ENCODE data around the gene ANKRD11. TPM values are rescaled to one million over a fixed set of nuclear protein-coding genes. Genes with fewer than 3 reads are reported as not detected.

ANKRD11 gene
- total RNA-seq, 1 donor from 2014 or later = 367 TPM

DNA sequence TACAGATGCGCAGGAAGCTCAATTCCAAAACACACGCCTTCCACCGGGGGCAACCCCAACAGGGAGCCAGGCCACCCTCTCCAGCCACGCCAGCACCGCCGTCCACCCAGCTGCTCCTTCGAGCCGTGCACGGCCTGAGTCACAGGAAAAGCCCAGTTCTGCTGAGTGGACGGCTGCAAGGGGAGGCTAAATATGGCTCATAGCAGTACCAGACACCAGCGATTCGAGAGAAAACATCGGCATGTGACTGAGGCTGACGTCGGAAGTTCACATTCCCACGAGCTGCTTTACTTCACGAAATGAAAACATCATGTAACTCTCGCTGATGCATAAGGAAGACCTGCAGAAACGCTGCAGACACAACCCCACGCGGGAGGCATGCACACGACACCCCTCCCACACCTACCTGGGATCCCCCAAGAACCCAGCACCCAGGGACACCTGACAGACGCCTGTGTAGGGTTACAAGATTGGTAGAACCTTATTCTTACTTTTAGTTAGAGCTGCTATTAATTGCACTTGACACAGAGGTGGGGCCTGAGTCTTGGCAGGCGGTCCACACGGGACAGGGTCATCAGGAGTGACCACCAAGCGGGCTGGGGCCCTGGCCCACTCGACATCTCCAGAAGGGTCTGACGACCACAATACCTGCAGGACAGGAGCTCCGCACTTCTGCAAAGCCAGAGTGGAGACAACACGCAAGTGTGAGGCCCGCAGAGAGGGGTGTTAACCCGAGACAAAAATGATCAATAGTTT lies 116.8 kb downstream of the ANKRD11 start:
- no peak for DNase-seq
- peaks cover 10% of the 10 kb centered on the region for H3K27me3 Mint-ChIP-seq (ENCODE audit: unreplicated experiment)
- TF ChIP-seq, protein P1, sequence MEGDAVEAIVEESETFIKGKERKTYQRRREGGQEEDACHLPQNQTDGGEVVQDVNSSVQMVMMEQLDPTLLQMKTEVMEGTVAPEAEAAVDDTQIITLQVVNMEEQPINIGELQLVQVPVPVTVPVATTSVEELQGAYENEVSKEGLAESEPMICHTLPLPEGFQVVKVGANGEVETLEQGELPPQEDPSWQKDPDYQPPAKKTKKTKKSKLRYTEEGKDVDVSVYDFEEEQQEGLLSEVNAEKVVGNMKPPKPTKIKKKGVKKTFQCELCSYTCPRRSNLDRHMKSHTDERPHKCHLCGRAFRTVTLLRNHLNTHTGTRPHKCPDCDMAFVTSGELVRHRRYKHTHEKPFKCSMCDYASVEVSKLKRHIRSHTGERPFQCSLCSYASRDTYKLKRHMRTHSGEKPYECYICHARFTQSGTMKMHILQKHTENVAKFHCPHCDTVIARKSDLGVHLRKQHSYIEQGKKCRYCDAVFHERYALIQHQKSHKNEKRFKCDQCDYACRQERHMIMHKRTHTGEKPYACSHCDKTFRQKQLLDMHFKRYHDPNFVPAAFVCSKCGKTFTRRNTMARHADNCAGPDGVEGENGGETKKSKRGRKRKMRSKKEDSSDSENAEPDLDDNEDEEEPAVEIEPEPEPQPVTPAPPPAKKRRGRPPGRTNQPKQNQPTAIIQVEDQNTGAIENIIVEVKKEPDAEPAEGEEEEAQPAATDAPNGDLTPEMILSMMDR (IDR thresholded peaks at IDR 0.05; ENCODE audit: partially characterized antibody, unreplicated experiment) = no peak
- peak overlapping the region; percentile 60 for H3K4me3 Mint-ChIP-seq (ENCODE audit: unreplicated experiment)
- peaks cover 68% of the 10 kb centered on the region for H3K4me1 Mint-ChIP-seq (ENCODE audit: low read depth, unreplicated experiment)
- H3K36me3 Mint-ChIP-seq (ENCODE audit: unreplicated experiment) = no peaks in the 10 kb centered on the region
- H3K9me3 Mint-ChIP-seq (ENCODE audit: unreplicated experiment) = peaks cover 12% of the 10 kb centered on the region
- H3K27ac Mint-ChIP-seq (ENCODE audit: unreplicated experiment) = peak overlapping the region; percentile 55

DNA sequence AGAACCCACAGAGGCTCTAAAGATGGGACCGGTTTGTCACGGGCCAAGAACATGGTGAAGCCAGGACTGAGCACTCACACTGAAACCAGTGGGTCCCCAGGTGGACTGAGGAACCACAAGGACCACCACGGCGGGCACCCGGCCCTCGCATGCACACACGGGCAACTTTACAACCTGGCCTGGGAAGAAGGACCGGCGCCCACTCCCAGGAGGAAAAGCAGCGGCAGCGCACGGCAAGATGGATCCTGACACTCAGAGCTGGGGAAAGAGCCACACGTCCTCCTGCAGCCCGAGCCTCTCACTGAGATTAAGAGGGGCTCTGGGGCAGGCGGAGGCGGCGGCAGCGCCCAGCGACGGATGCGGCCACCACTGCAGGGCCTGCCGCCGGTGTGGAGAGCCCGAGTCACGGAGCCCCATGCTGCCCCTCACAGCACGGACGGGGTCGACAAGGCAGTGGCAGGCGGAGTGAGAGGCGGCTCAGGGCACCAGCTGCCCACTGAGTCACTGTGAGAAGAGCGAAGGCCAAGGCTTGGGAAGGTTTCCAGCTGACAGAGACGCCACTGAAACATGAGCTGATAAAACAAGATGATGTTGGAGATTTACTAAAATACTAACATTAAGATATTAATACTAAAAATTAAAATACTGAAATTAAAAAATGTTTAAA lies 118.3 kb downstream of the ANKRD11 start:
- H3K27ac Mint-ChIP-seq (ENCODE audit: unreplicated experiment) = peak overlapping the region; percentile 8
- TF ChIP-seq, protein P1 (IDR thresholded peaks at IDR 0.05; ENCODE audit: partially characterized antibody, unreplicated experiment) = no peak
- no peak for DNase-seq
- H3K27me3 Mint-ChIP-seq (ENCODE audit: unreplicated experiment) = peaks cover 19% of the 10 kb centered on the region
- H3K4me1 Mint-ChIP-seq (ENCODE audit: low read depth, unreplicated experiment) = peaks cover 69% of the 10 kb centered on the region
- H3K9me3 Mint-ChIP-seq (ENCODE audit: unreplicated experiment) = peaks cover 17% of the 10 kb centered on the region
- peak overlapping the region; percentile 25 for H3K4me3 Mint-ChIP-seq (ENCODE audit: unreplicated experiment)
- no peaks in the 10 kb centered on the region for H3K36me3 Mint-ChIP-seq (ENCODE audit: unreplicated experiment)

DNA sequence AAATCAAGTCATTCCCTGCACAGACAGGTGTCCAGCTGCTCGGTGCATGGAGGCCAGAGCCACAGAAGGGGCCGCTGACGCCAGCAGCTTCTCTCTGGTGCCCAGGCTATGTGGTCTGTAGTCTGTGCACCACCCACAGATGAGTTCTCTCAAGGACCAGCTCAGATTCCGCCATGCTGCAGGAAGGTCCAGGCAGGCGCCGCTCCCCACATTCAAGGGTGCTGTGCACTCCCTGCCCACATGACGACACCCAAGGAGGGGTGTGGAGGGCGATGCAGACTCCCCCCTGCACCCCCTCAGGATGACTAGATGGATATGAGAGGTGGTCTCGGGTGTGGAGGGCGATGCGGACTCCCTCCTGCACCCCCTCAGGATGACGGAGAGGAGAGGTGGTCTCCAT lies 119.0 kb downstream of the ANKRD11 start:
- TF ChIP-seq, protein P1 (IDR thresholded peaks at IDR 0.05; ENCODE audit: partially characterized antibody, unreplicated experiment) = no peak
- H3K27me3 Mint-ChIP-seq (ENCODE audit: unreplicated experiment) = peaks cover 22% of the 10 kb centered on the region
- H3K36me3 Mint-ChIP-seq (ENCODE audit: unreplicated experiment) = no peaks in the 10 kb centered on the region
- H3K4me3 Mint-ChIP-seq (ENCODE audit: unreplicated experiment) = no peak overlapping the region
- peaks cover 70% of the 10 kb centered on the region for H3K4me1 Mint-ChIP-seq (ENCODE audit: low read depth, unreplicated experiment)
- peak overlapping the region; percentile 8 for H3K27ac Mint-ChIP-seq (ENCODE audit: unreplicated experiment)
- DNase-seq = no peak
- H3K9me3 Mint-ChIP-seq (ENCODE audit: unreplicated experiment) = peaks cover 20% of the 10 kb centered on the region

DNA sequence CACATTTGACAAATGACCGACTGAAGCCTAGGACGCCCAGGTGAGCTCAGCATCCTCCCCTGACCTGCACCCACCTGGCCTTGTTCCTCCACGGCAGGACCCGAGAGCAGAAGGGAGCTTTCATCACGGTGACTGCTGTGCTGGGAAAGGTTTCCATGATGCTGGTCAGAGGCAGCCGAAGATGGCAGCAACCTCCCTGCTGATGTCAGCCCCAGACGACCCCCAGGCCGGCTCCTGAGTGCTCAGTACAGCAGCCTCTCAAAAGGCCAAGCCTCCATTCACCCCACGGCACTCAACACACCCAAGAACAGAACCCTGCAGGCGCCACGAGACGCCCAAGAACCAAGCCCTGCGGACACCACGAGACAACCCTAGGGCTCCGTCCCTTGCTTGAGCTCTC lies 119.8 kb downstream of the ANKRD11 start:
- Mint-ChIP-seq H3K9me3 (ENCODE audit: unreplicated experiment) (peaks cover 22% of the 10 kb centered on the region), H3K4me3 (ENCODE audit: unreplicated experiment) (no peak overlapping the region), H3K27me3 (ENCODE audit: unreplicated experiment) (peaks cover 22% of the 10 kb centered on the region), H3K4me1 (ENCODE audit: low read depth, unreplicated experiment) (peaks cover 71% of the 10 kb centered on the region), H3K36me3 (ENCODE audit: unreplicated experiment) (no peaks in the 10 kb centered on the region), H3K27ac (ENCODE audit: unreplicated experiment) (peak overlapping the region; percentile 52)
- TF ChIP-seq, protein P1 (IDR thresholded peaks at IDR 0.05; ENCODE audit: partially characterized antibody, unreplicated experiment) = no peak
- DNase-seq = no peak

DNA sequence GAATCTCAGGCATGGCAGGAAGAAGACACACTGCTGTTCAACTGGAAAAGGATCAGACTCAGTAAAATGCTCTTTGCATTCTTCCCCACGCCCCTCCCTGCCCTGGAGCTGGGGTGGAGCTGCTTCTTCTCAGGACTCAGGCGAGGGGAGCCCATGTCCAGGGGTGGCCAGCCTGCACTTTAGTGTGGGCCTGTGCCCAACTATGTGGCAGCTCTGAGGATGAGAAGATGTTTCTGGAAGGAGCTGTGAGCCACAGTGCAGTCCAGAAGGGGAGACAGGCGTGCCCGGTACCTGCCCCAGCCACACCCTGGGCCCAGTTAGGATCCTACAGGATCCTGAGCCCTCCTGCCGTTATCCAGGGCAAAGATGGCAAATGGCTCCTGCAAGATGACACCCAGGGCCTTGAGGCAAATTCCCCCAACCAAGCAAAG lies 120.3 kb downstream of the ANKRD11 start:
- H3K36me3 Mint-ChIP-seq (ENCODE audit: unreplicated experiment) = no peaks in the 10 kb centered on the region
- TF ChIP-seq, protein P1 (IDR thresholded peaks at IDR 0.05; ENCODE audit: partially characterized antibody, unreplicated experiment) = no peak
- peaks cover 23% of the 10 kb centered on the region for H3K27me3 Mint-ChIP-seq (ENCODE audit: unreplicated experiment)
- no peak for DNase-seq
- no peak overlapping the region for H3K4me3 Mint-ChIP-seq (ENCODE audit: unreplicated experiment)
- peak overlapping the region; percentile 75 for H3K27ac Mint-ChIP-seq (ENCODE audit: unreplicated experiment)
- H3K4me1 Mint-ChIP-seq (ENCODE audit: low read depth, unreplicated experiment) = peaks cover 72% of the 10 kb centered on the region
- H3K9me3 Mint-ChIP-seq (ENCODE audit: unreplicated experiment) = peaks cover 24% of the 10 kb centered on the region
